H1 (cell line): Measurements from ENCODE around the gene SS18L1. TPM values are rescaled to one million over a fixed set of nuclear protein-coding genes. Genes with fewer than 3 reads are reported as not detected.

Source experiments
- FOSL1 ChIP-seq: IDR thresholded peaks from 2 replicates; pipeline ENCODE4 v1.6.1; 2011; ENCODE audit warnings: mild to moderate bottlenecking, low read depth, low read length, moderate library complexity; ENCODE audit not compliant: insufficient read depth
- PHF8 ChIP-seq: fragments of 200-600 bp; sonication (generic); conservative IDR thresholded peaks from 2 replicates; pipeline ENCODE4 v1.7.1; 2012; ENCODE audit warnings: low read depth, mild to moderate bottlenecking, inconsistent platforms, low read length, moderate library complexity
- RNF2 ChIP-seq: fragments of 200-900, 300-1000 bp; sonication (generic); IDR thresholded peaks from 2 replicates; pipeline ENCODE4 v1.7.1; 2016; ENCODE audit warnings: borderline replicate concordance, low read depth, mild to moderate bottlenecking, antibody characterized with exemption, low read length; ENCODE audit not compliant: poor library complexity, severe bottlenecking; ENCODE audit errors: missing control alignments
- polyA plus RNA-seq, 7 experiments: library from polyadenylated mRNA; depleted of rRNA in 3 of 7; stranded (reverse) in 5 of 7; unstranded in 2 of 7; fragments of >200 nt in 5 of 7; fragments of 200-250 nt in 2 of 7; gene quantifications; 1 replicate in 5 of 7; 2 replicates in 1 of 7; 4 replicates in 1 of 7; pipeline versions ENCODE4 v1.2.1 to v1.2.3, GENCODE V29; 2011 to 2013; ENCODE audit warnings: missing spikeins in 2 of 7, mixed read lengths in 2 of 7
- total RNA-seq: library from RNA; stranded (reverse); fragmentation: NEBNext Ultra II Directional; extraction: Animal tissue kit (Norgen Biotek cat#: 25700); gene quantifications from 2 replicates; pipeline ENCODE4 v1.2.1, GENCODE V29; 2021

The SS18L1 gene
- total and polyA plus RNA-seq, 2 of the 8 experiments (the other 6 are each of a cell fraction or from before 2014, with no cell fraction given), result 28.4 to 29.7 TPM

- TF ChIP-seq PHF8 (peak; percentile 66; the same call in 1 of the 2 replicates), RNF2 (no peak), FOSL1 (0 out of 2 replicates have a peak, but pooled peaks have one; percentile 26)
These were observed at the start of gene SS18L1, which contains the start of gene PSMA7 (continued) for GRCh38 chr20:62143081-62143956.
